Right lobe of liver (tissue), 4 donors: Measurements from ENCODE around the gene PKIG.

Experiments
- CTCF ChIP-seq, 4 donors: fragments of 200-600 bp in 3 of 4; fragments of 450-650 bp in 1 of 4; IDR thresholded peaks; one replicate each; pipeline versions ENCODE4 v1.5.1 to v1.8.0; 2016 to 2022; ENCODE audit warnings: antibody characterized with exemption in 4 of 4, mild to moderate bottlenecking in 2 of 4
- POLR2A ChIP-seq: fragments of 450-650 bp; IDR thresholded peaks from one replicate; pipeline ENCODE4 v1.6.1; 2017; ENCODE audit warnings: antibody characterized with exemption, mild to moderate bottlenecking
- donor health status: DM: no; HTN: no; CAD: no.
- donor health status: DM: no; HTN: no; CAD: no.
- donor health status: DM: no; HTN: yes; CAD: no.

GRCh38 chr20:44637042-44637441 lies 54.7 kb downstream of the PKIG start:
- TF ChIP-seq CTCF (IDR thresholded peaks at IDR 0.05): no peak
- TF ChIP-seq POLR2A: no peak
